ENCODE results near the gene VMP1. TPM values are rescaled to one million over a fixed set of nuclear protein-coding genes. Genes with fewer than 3 reads are reported as not detected.

VMP1 gene
- total RNA-seq, 1 experiment from 2014 or later, result 72.8 TPM

- TF ChIP-seq PREB (CRISPR knock-in tag; IDR thresholded peaks at IDR 0.05; ENCODE audit: borderline replicate concordance), result no peak
- TF ChIP-seq HMGA2 (CRISPR knock-in tag; IDR thresholded peaks at IDR 0.05), result no peak
- no peak for TF ChIP-seq ATF1 (CRISPR knock-in tag; IDR thresholded peaks at IDR 0.05)
- TF ChIP-seq OVOL2 (CRISPR knock-in tag; IDR thresholded peaks at IDR 0.05; ENCODE audit: borderline replicate concordance), result no peak
- no peak for TF ChIP-seq ZNF232 (CRISPR knock-in tag; IDR thresholded peaks at IDR 0.05)
Measured at GRCh38 chr17:59858932-59859331, 151.5 kb downstream of the VMP1 start (continued).

GRCh38 chr17:59859444-59860025 is 152.1 kb downstream of the VMP1 start:
- Mint-ChIP-seq H3K9me3 (no peaks in the 10 kb centered on the region), H3K4me1 (peaks cover 12% of the 10 kb centered on the region), H3K36me3 (peaks cover 28% of the 10 kb centered on the region), H3K27me3 (ENCODE audit: low read depth) (no peaks in the 10 kb centered on the region), H3K27ac (no peak overlapping the region), H3K4me3 (no peak overlapping the region)
- DNase-seq (ENCODE audit: low spot score) (no peak), ATAC-seq (no peak)
- TF ChIP-seq AR (CRISPR knock-in tag; IDR thresholded peaks at IDR 0.05), result no peak
- no peak for TF ChIP-seq AFF4 (CRISPR knock-in tag; IDR thresholded peaks at IDR 0.05; ENCODE audit: borderline replicate concordance)
- no peak for TF ChIP-seq KAT7 (CRISPR knock-in tag; IDR thresholded peaks at IDR 0.05; ENCODE audit: borderline replicate concordance)
- no peak for TF ChIP-seq GABPB1 (CRISPR knock-in tag; IDR thresholded peaks at IDR 0.05)
- TF ChIP-seq CREM (CRISPR knock-in tag; IDR thresholded peaks at IDR 0.05), result no peak
- TF ChIP-seq IRF2 (CRISPR knock-in tag; IDR thresholded peaks at IDR 0.05; ENCODE audit: borderline replicate concordance, low read depth), result no peak
- CTCF ChIA-PET, result interaction anchor here (1.0 to 1.3 kb wide), 4 partner anchors 10 to 107 kb away, joined by 3 to 5 read pairs (median 4); no protein-coding TSS in a partner anchor
- POLR2A ChIA-PET, result no interaction called here

- no peak for DNase-seq (ENCODE audit: low spot score)
- CTCF ChIA-PET, result no interaction called here
- H3K4me3 Mint-ChIP-seq, result no peak overlapping the region
- ATAC-seq, result no peak
- H3K9me3 Mint-ChIP-seq, result no peaks in the 10 kb centered on the region
- no peak overlapping the region for H3K27ac Mint-ChIP-seq
- no peaks in the 10 kb centered on the region for H3K27me3 Mint-ChIP-seq (ENCODE audit: low read depth)
- POLR2A ChIA-PET, result no interaction called here
- H3K4me1 Mint-ChIP-seq, result no peaks in the 10 kb centered on the region
- H3K36me3 Mint-ChIP-seq, result peaks cover 31% of the 10 kb centered on the region
- TF ChIP-seq USF1 (CRISPR knock-in tag; IDR thresholded peaks at IDR 0.05) (no peak), AR (CRISPR knock-in tag; IDR thresholded peaks at IDR 0.05) (no peak), ZMAT4 (CRISPR knock-in tag; IDR thresholded peaks at IDR 0.05) (no peak), GTF2I (CRISPR knock-in tag; conservative IDR thresholded peaks at IDR 0.05) (no peak), NR2C2 (CRISPR knock-in tag; IDR thresholded peaks at IDR 0.05) (no peak), ZNF219 (CRISPR knock-in tag; IDR thresholded peaks at IDR 0.05; ENCODE audit: borderline replicate concordance) (no peak), RORB (CRISPR knock-in tag; IDR thresholded peaks at IDR 0.05) (no peak), ERG (CRISPR knock-in tag; IDR thresholded peaks at IDR 0.05) (no peak), E2F1 (CRISPR knock-in tag; IDR thresholded peaks at IDR 0.05) (no peak)
Measured at GRCh38 chr17:59863616-59864015, 156.2 kb downstream of the VMP1 start.

Measured in WTC11 (cell line).